Sigmoid colon (tissue), 7 donors: Measurements from ENCODE around the gene FGF22. TPM values are rescaled to one million over a fixed set of nuclear protein-coding genes. Genes with fewer than 3 reads are reported as not detected.
A peak's percentile ranks its signal among the peaks of the same experiment; 100 is the strongest.

Experiments used
- DNase-seq: peaks from one replicate; pipeline ENCODE4 v3.0.0-alpha.2; 2019
- H3K27ac ChIP-seq, 4 donors: fragments of 200-600 bp; sonication (generic); one replicate each; pipeline ENCODE4 v1.5.1; 2016 to 2019; ENCODE audit warnings: mild to moderate bottlenecking in 1 of 4
- H3K27me3 ChIP-seq, 3 donors: fragments of 200-600 bp; sonication (generic); one replicate each; pipeline ENCODE4 v1.5.1; 2019; ENCODE audit warnings: mild to moderate bottlenecking in 1 of 3
- H3K36me3 ChIP-seq, 4 donors: fragments of 200-600 bp; sonication (generic); one replicate each; pipeline ENCODE4 v1.5.1; 2016 to 2019
- H3K4me1 ChIP-seq, 4 donors: fragments of 200-600 bp; sonication (generic); one replicate each; pipeline ENCODE4 v1.5.1; 2017 to 2019
- H3K4me3 ChIP-seq, 4 donors: fragments of 200-600 bp; sonication (generic); one replicate each; pipeline ENCODE4 v1.5.1; 2017 to 2019; ENCODE audit warnings: mild to moderate bottlenecking in 2 of 4, moderate library complexity in 1 of 4
- H3K9me3 ChIP-seq, 4 donors: fragments of 200-600 bp in 3 of 4; sonication (generic) in 3 of 4; one replicate each; pipeline versions ENCODE4 v1.5.1 to v1.6.1; 2013 to 2019
- CTCF ChIP-seq, 4 experiments: fragments of 450-650 bp in 3 of 4; fragments of 200-600 bp in 1 of 4; IDR thresholded peaks; one replicate each; pipeline ENCODE4 v1.5.1; 2016 to 2019; ENCODE audit warnings: antibody characterized with exemption in 4 of 4, mild to moderate bottlenecking in 3 of 4, moderate library complexity in 2 of 4
- EP300 ChIP-seq, 4 donors: sonication (generic); formaldehyde crosslinking; IDR thresholded peaks; one replicate each; pipeline ENCODE4 v1.6.1; 2017; ENCODE audit warnings: antibody characterized with exemption in 4 of 4
- POLR2A ChIP-seq, 2 donors: fragments of 450-650 bp; IDR thresholded peaks; one replicate each; pipeline ENCODE4 v1.6.1; 2016; ENCODE audit warnings: antibody characterized with exemption in 2 of 2, mild to moderate bottlenecking in 2 of 2, moderate library complexity in 2 of 2
- POLR2AphosphoS5 ChIP-seq, 4 donors: sonication (generic); formaldehyde crosslinking; IDR thresholded peaks; one replicate each; pipeline ENCODE4 v1.6.1; 2017; ENCODE audit warnings: antibody characterized with exemption in 4 of 4
- WGBS, 2 donors: extraction: QIAGEN DNeasy Blood & Tissue Kit; methylation state at CpG; one replicate each; pipeline ENCODE4 v1.1.7; 2013; 5-methylcytosine and 5-hydroxymethylcytosine counted together
- intact Hi-C: fragments of 100-400 bp; cut with DNase I; formaldehyde crosslinking; loops from one replicate; pipeline ENCODE4 v1.15.1; 2023
- polyA plus RNA-seq, 3 donors: library from polyadenylated mRNA; stranded (reverse); fragments of 200-250 nt; gene quantifications; one replicate each; pipeline ENCODE4 v1.2.3, GENCODE V29; 2013
- total RNA-seq, 4 donors: library from RNA; depleted of rRNA; stranded (reverse); fragments of >200 nt; gene quantifications; one replicate each; pipeline ENCODE4 v1.1.0, GENCODE V29; 2016
- donor health status: healthy with polysubstance abuse.
- donor health status: Bipolar disorder and iron deficiency.
- donor health status: healthy.

The FGF22 gene
- total and polyA plus RNA-seq, 7 donors: 0.20 to 1.7 (median 0.99) TPM; not detected in 4

- Histone ChIP-seq H3K4me3 (no peak overlapping the region), H3K27ac (peak overlapping the region in 1 of 4 donors; percentile 17), H3K27me3 (no peaks in the 10 kb centered on the region), H3K9me3 (no peaks in the 10 kb centered on the region), H3K4me1 (peaks cover 0 to 70% (median 62%) of the 10 kb centered on the region in 4 donors), H3K36me3 (peaks cover 0 to 2% (median 0%) of the 10 kb centered on the region in 4 donors)
- 76 to 81% methylated on average over 50 of the region's 50 CpGs for WGBS, 2 donors
- TF ChIP-seq POLR2A (IDR thresholded peaks at IDR 0.05) (no peak), EP300 (IDR thresholded peaks at IDR 0.05) (no peak), POLR2AphosphoS5 (IDR thresholded peaks at IDR 0.05) (no peak), CTCF (IDR thresholded peaks at IDR 0.05) (no peak)
- DNase-seq: peak; percentile 75
- intact Hi-C loops: no loop called here
Observed at GRCh38 chr19:658916-659839, 19.5 kb downstream of the FGF22 start.

- H3K4me3 ChIP-seq: peak overlapping the region in 3 of 4 donors; percentile 79 to 100 (median 100)
Observed at GRCh38 chr19:660793-661426, 21.2 kb downstream of the FGF22 start.

GRCh38 chr19:661427-662196 is 21.9 kb downstream of the FGF22 start:
- peak; percentile 71 for DNase-seq
- peaks cover 0 to 77% (median 73%) of the 10 kb centered on the region in 4 donors for H3K4me1 ChIP-seq
- intact Hi-C loops: loop anchor here (2.0 to 5.0 kb wide), 3 partner anchors 23 to 136 kb away; partner anchors contain the start of genes FGF22, PALM and PTBP1

More at GRCh38 chr19:660793-661426, 21.2 kb downstream of the FGF22 start:
- peak overlapping the region; percentile 96 to 99 (median 96) for H3K27ac ChIP-seq
- intact Hi-C loops: loop anchor here (5.0 kb wide), 1 partner anchor 136 kb away; the partner anchor contains the start of gene PTBP1
- no peaks in the 10 kb centered on the region for H3K27me3 ChIP-seq
- peaks cover 0 to 77% (median 73%) of the 10 kb centered on the region in 4 donors for H3K4me1 ChIP-seq
- WGBS, 2 donors: 10 to 29% methylated on average over 20 of the region's 20 CpGs
- TF ChIP-seq EP300 (IDR thresholded peaks at IDR 0.05): no peak
- no peak for TF ChIP-seq POLR2A (IDR thresholded peaks at IDR 0.05)
- TF ChIP-seq POLR2AphosphoS5 (IDR thresholded peaks at IDR 0.05): no peak
- TF ChIP-seq CTCF (IDR thresholded peaks at IDR 0.05): no peak
- no peaks in the 10 kb centered on the region for H3K9me3 ChIP-seq
- DNase-seq: peak; percentile 64
- H3K36me3 ChIP-seq: no peaks in the 10 kb centered on the region

More at GRCh38 chr19:661427-662196, 21.9 kb downstream of the FGF22 start:
- no peaks in the 10 kb centered on the region for H3K27me3 ChIP-seq
- peak overlapping the region; percentile 96 to 99 (median 96) for H3K27ac ChIP-seq
- no peaks in the 10 kb centered on the region for H3K36me3 ChIP-seq
- TF ChIP-seq POLR2A (IDR thresholded peaks at IDR 0.05) (no peak), POLR2AphosphoS5 (IDR thresholded peaks at IDR 0.05) (no peak), EP300 (IDR thresholded peaks at IDR 0.05) (no peak), CTCF (IDR thresholded peaks at IDR 0.05) (no peak)
- 2 to 7% methylated on average over 31 of the region's 31 CpGs for WGBS, 2 donors
- H3K9me3 ChIP-seq: no peaks in the 10 kb centered on the region
- H3K4me3 ChIP-seq: peak overlapping the region; percentile 79 to 100 (median 99)
